ENCODE results near the gene ASIC5. TPM values are rescaled to one million over a fixed set of nuclear protein-coding genes. Genes with fewer than 3 reads are reported as not detected.
A peak's percentile ranks its signal among the peaks of the same experiment; 100 is the strongest.

Gene ASIC5
- total RNA-seq, 1 experiment from 2014 or later, result not detected

DNA sequence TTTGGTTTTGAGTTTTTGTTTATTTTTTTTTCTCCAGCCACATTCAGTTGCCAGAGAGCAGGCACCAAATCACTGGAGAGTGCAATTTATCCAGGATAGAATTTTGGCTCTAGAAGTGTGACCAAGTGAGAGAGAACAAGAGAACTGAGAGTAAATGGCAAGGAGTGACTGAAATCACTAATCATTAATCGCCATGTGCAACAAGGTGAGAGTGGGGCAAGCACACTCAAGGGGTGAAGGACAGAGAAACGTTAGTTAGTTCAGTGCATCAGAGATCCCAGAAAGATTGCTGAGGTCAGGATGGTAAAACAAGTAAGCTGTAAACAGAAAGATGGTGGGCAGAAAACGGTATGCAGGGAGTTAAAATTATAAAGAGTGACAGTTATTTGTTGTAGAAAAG is 17.8 kb upstream of the ASIC5 start:
- Histone ChIP-seq H3K23ac (ENCODE audit: insufficient read length, low read depth, low read length) (no peak overlapping the region), H2BK12ac (ENCODE audit: insufficient read length, low read depth, low read length) (no peak overlapping the region), H3K4me1 (ENCODE audit: insufficient read depth, low read length) (no peaks in the 10 kb centered on the region), H2AFZ (ENCODE audit: low read length) (peak overlapping the region; percentile 40), H2BK15ac (ENCODE audit: low read depth, low read length) (no peak overlapping the region), H2AK5ac (ENCODE audit: insufficient read length, low read length) (no peak overlapping the region), H3K27me3 (ENCODE audit: insufficient read depth, low read length) (no peaks in the 10 kb centered on the region), H3K4ac (ENCODE audit: low read depth, low read length) (no peak overlapping the region), H3K79me1 (ENCODE audit: insufficient read depth, low read depth, low read length, poor library complexity, severe bottlenecking) (no peaks in the 10 kb centered on the region), H3K9ac (ENCODE audit: extremely low read depth, insufficient read length, low read length) (no peak overlapping the region), H3K9me3 (ENCODE audit: control insufficient read depth, low read depth, low read length) (no peaks in the 10 kb centered on the region), H3T11ph (ENCODE audit: low read length) (no peak overlapping the region), H4K5ac (ENCODE audit: insufficient read length, low read depth, low read length) (no peak overlapping the region), H4K8ac (replicated peaks; ENCODE audit: insufficient read length, low read depth, low read length) (no peak overlapping the region), H3K4me2 (ENCODE audit: insufficient read depth, insufficient read length, low read length) (no peak overlapping the region), H3K14ac (ENCODE audit: insufficient read depth, low read length) (no peak overlapping the region), H2BK20ac (ENCODE audit: low read depth, low read length, poor library complexity, severe bottlenecking) (no peak overlapping the region), H4K20me1 (ENCODE audit: control insufficient read depth, insufficient read depth, insufficient read length) (no peaks in the 10 kb centered on the region), H3K56ac (ENCODE audit: insufficient read length, low read depth, low read length) (no peak overlapping the region), H2BK120ac (ENCODE audit: low read depth, low read length, poor library complexity, severe bottlenecking) (no peak overlapping the region), H3K23me2 (ENCODE audit: insufficient read length, low read depth, low read length, poor library complexity, severe bottlenecking) (no peaks in the 10 kb centered on the region), H2BK5ac (ENCODE audit: insufficient read length, low read length) (no peak overlapping the region), H3K79me2 (ENCODE audit: insufficient read depth, low read length) (no peaks in the 10 kb centered on the region), H3K18ac (ENCODE audit: insufficient read length, low read depth, low read length) (no peak overlapping the region), H4K91ac (ENCODE audit: insufficient read length, low read depth, low read length) (no peak overlapping the region), H3K27ac (ENCODE audit: insufficient read length, low read depth, low read length) (no peak overlapping the region)
- DNase-seq, result no peak
- H3K9me3 Mint-ChIP-seq, result peaks cover 15 to 20% of the 10 kb centered on the region in 2 experiments; a peak in 4 of 5 replicates
- peaks cover 2 to 4% of the 10 kb centered on the region in 2 experiments; a peak in 2 of 4 replicates for H3K4me1 Mint-ChIP-seq
- TF ChIP-seq, protein P1, sequence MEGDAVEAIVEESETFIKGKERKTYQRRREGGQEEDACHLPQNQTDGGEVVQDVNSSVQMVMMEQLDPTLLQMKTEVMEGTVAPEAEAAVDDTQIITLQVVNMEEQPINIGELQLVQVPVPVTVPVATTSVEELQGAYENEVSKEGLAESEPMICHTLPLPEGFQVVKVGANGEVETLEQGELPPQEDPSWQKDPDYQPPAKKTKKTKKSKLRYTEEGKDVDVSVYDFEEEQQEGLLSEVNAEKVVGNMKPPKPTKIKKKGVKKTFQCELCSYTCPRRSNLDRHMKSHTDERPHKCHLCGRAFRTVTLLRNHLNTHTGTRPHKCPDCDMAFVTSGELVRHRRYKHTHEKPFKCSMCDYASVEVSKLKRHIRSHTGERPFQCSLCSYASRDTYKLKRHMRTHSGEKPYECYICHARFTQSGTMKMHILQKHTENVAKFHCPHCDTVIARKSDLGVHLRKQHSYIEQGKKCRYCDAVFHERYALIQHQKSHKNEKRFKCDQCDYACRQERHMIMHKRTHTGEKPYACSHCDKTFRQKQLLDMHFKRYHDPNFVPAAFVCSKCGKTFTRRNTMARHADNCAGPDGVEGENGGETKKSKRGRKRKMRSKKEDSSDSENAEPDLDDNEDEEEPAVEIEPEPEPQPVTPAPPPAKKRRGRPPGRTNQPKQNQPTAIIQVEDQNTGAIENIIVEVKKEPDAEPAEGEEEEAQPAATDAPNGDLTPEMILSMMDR (conservative IDR thresholded peaks at IDR 0.05), result no peak
- H3K4me3 Mint-ChIP-seq, result no peak overlapping the region
- H3K36me3 Mint-ChIP-seq (ENCODE audit: insufficient read depth in 1 of 3, low read depth in 3 of 3), result peaks cover 12 to 16% (median 14%) of the 10 kb centered on the region in 3 experiments
- no peak overlapping the region for H3K27ac Mint-ChIP-seq
- no peaks in the 10 kb centered on the region for H3K27me3 Mint-ChIP-seq (ENCODE audit: low read depth)
- WGBS (ENCODE audit: extremely low coverage, insufficient read length, low lambda C conversion rate), result no CpG with 5 or more reads among the region's 3 CpGs
